Muscle layer of colon (tissue), 2 donors: ENCODE measurements around the gene FGF1.

Experiments used
- H3K27ac ChIP-seq: one replicate; pipeline ENCODE4 v1.7.0; 2013; ENCODE audit warnings: low read depth, mild to moderate bottlenecking, low read length, moderate library complexity
- H3K27me3 ChIP-seq, 2 donors: one replicate each; pipeline ENCODE4 v1.7.0; 2013; ENCODE audit warnings: low read length in 2 of 2, mild to moderate bottlenecking in 2 of 2; ENCODE audit not compliant: insufficient read depth in 2 of 2, control insufficient read depth in 1 of 2
- H3K36me3 ChIP-seq: one replicate; pipeline ENCODE4 v1.7.0; 2013; ENCODE audit warnings: mild to moderate bottlenecking, low read length; ENCODE audit not compliant: insufficient read depth
- H3K4me1 ChIP-seq: one replicate; pipeline ENCODE4 v1.7.0; 2013; ENCODE audit warnings: mild to moderate bottlenecking, low read length; ENCODE audit not compliant: insufficient read depth
- H3K4me3 ChIP-seq, 2 donors: one replicate each; pipeline ENCODE4 v1.7.0; 2013; ENCODE audit warnings: low read length in 2 of 2, low read depth in 1 of 2, mild to moderate bottlenecking in 1 of 2, moderate library complexity in 1 of 2
- H3K9ac ChIP-seq: one replicate; pipeline ENCODE4 v1.7.0; 2013; ENCODE audit warnings: low read length
- H3K9me3 ChIP-seq: one replicate; pipeline ENCODE4 v1.7.0; 2013; ENCODE audit warnings: mild to moderate bottlenecking, low read length
- donor health status: abdominal sarcoma.
- donor health status: Adenocarcinoma of cecum.

FGF1 gene

GRCh38 chr5:142694092-142694856 is 8.4 kb upstream of the FGF1 start:
- no peaks in the 10 kb centered on the region for H3K9me3 ChIP-seq
- H3K4me1 ChIP-seq: peaks cover 23% of the 10 kb centered on the region
- H3K27me3 ChIP-seq: no peaks in the 10 kb centered on the region
- H3K36me3 ChIP-seq: no peaks in the 10 kb centered on the region
- no peak overlapping the region for H3K27ac ChIP-seq
- no peak overlapping the region for H3K4me3 ChIP-seq
- no peak overlapping the region for H3K9ac ChIP-seq

DNA sequence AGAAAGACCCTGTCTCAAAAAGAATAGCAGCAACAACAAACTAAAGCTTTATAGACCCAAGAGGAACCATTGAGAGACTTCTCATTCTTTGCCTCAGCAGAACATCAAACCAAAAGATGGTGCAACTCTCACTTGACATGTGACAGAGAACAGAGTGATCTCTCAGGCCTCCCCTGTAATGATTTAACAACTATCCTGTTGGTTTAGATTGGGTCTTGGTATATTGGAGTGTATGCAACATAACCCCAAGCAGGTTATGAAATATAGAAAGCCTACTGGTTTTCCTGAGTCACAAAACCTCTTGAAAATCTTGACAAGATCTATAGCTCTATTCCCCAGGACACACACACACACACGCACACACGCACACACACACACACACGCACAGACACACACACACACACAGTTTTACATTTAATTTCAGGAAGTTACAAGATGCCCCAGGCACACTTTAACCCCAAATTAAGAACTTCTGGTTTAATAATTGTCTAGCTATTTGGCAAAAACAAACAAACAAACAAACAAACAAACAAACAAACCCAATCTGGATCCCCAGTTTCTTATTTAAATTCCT is 6.5 kb upstream of the FGF1 start:
- Histone ChIP-seq H3K9me3 (no peaks in the 10 kb centered on the region), H3K4me3 (no peak overlapping the region), H3K27me3 (no peaks in the 10 kb centered on the region), H3K4me1 (peaks cover 8% of the 10 kb centered on the region), H3K36me3 (no peaks in the 10 kb centered on the region), H3K9ac (no peak overlapping the region), H3K27ac (no peak overlapping the region)

DNA sequence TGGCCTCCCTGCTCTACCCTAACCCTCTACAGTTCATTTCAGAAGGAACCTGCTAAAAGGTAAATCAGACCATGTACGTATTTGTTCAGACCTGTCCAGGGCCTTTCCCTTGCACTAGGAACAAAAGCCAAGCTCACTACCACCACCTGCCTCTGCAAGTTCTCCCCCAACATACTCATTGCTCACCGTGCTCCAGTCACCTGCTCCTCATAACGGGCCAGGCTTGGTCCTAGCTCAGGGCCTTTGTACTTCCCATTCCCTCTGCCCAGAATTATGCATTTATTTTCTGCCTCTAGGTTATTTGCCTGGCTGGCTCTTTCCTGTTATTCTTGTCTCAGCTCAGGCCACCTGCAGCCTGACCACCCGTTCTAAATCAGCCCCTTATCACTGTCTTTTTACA is 4.8 kb upstream of the FGF1 start:
- H3K27ac ChIP-seq: no peak overlapping the region
- no peaks in the 10 kb centered on the region for H3K36me3 ChIP-seq
- no peaks in the 10 kb centered on the region for H3K27me3 ChIP-seq
- no peak overlapping the region for H3K9ac ChIP-seq
- no peak overlapping the region for H3K4me3 ChIP-seq
- no peaks in the 10 kb centered on the region for H3K9me3 ChIP-seq
- H3K4me1 ChIP-seq: peaks cover 13% of the 10 kb centered on the region

DNA sequence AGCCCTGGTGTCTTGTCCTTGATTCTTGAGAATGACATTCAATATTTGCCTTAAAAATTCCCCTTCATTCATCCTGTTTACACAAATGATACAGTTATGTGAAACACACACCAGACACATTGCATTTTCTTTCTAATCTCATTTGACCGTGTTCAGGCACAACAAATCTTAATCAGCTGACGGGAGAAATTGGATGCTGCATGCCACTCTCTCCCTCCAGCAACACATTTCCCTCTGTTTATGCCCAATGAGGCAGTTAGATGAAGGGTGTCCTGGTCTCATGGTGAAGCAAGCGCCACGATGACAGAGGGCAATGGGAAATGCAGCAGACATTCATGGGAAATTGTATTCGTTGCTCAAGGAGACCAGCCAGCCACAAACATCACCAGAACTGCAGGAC is 3.2 kb upstream of the FGF1 start:
- Histone ChIP-seq H3K27me3 (no peaks in the 10 kb centered on the region), H3K9me3 (no peaks in the 10 kb centered on the region), H3K36me3 (no peaks in the 10 kb centered on the region), H3K27ac (no peak overlapping the region), H3K9ac (no peak overlapping the region), H3K4me1 (peaks cover 29% of the 10 kb centered on the region), H3K4me3 (no peak overlapping the region)

DNA sequence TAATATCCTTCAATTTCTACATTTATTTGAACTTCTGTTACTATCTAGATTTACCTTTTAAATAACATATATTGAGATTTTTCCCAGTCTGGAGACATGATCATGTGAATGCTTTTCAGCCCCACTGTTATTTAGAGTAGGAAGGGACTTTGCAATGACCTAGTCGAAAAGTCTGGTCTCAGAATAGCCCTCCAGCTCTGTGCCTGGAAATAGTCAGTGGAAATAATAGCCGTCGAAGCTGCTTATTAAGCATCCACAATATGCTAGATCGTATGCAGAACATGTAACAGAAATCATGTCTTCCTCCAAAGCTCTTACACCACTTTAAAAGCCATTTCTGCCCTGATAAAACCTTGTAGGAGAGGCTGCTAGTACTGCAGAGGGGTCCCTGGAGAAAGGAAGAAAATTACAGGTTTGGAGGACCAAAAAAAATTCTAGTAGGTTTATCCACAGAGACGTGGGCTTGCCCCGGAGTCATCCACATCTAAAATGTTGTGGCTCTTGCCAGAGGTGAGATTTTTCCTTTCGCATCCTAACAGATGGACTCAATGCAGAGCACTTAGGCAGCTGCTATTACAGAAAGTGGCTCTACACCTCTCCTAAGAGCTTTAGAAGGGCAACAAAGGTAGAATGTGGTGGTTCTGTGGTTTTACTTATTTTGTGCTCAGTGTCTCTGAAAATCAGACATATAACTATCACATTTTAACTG is 2.5 kb upstream of the FGF1 start:
- H3K9ac ChIP-seq: no peak overlapping the region
- no peak overlapping the region for H3K27ac ChIP-seq

DNA sequence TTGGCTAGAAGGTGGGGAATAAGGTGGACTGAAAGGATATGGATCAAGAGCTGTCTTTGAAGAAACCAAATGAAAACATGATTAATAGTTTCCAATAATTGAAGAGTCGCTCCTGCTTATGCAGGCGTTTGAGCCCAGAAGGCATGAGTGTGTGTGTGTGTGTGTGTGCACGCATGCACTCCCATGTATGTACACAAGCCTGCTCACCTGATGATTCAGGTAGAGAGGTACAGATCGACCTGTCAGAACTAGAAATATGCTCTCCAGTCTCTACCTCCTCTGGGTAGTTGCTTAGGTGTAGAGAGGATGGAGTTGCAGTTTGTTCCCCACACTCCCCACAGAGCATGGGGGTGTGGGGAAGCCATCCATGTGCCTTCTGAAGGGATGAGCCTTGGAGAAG is 1.1 kb upstream of the FGF1 start:
- Histone ChIP-seq H3K27me3 (no peaks in the 10 kb centered on the region), H3K27ac (no peak overlapping the region), H3K9ac (no peak overlapping the region), H3K4me3 (peak overlapping the region in 1 of 2 donors; percentile 31), H3K9me3 (no peaks in the 10 kb centered on the region), H3K4me1 (peaks cover 30% of the 10 kb centered on the region), H3K36me3 (no peaks in the 10 kb centered on the region)

More for the DNA sequence above, 2.5 kb upstream of the FGF1 start:
- Histone ChIP-seq H3K27me3 (no peaks in the 10 kb centered on the region), H3K4me1 (peaks cover 30% of the 10 kb centered on the region), H3K9me3 (no peaks in the 10 kb centered on the region), H3K36me3 (no peaks in the 10 kb centered on the region), H3K4me3 (no peak overlapping the region)

GRCh38 chr5:142686210-142686734 is 382 bp upstream of the FGF1 start:
- peak overlapping the region; percentile 71 for H3K27ac ChIP-seq
- no peaks in the 10 kb centered on the region for H3K9me3 ChIP-seq
- no peak overlapping the region for H3K9ac ChIP-seq
- H3K4me3 ChIP-seq: peak overlapping the region in 1 of 2 donors; percentile 31
- H3K4me1 ChIP-seq: peaks cover 30% of the 10 kb centered on the region
- H3K36me3 ChIP-seq: no peaks in the 10 kb centered on the region
- no peaks in the 10 kb centered on the region for H3K27me3 ChIP-seq

GRCh38 chr5:142684508-142685041 is 1.3 kb downstream of the FGF1 start:
- Histone ChIP-seq H3K27ac (peak overlapping the region; percentile 71), H3K9me3 (no peaks in the 10 kb centered on the region), H3K4me1 (peaks cover 30% of the 10 kb centered on the region), H3K36me3 (no peaks in the 10 kb centered on the region), H3K9ac (no peak overlapping the region), H3K4me3 (no peak overlapping the region), H3K27me3 (no peaks in the 10 kb centered on the region)

GRCh38 chr5:142683881-142684505 is 1.9 kb downstream of the FGF1 start:
- no peaks in the 10 kb centered on the region for H3K9me3 ChIP-seq
- H3K27me3 ChIP-seq: no peaks in the 10 kb centered on the region
- no peak overlapping the region for H3K4me3 ChIP-seq
- peaks cover 30% of the 10 kb centered on the region for H3K4me1 ChIP-seq
- no peaks in the 10 kb centered on the region for H3K36me3 ChIP-seq
- H3K27ac ChIP-seq: no peak overlapping the region
- H3K9ac ChIP-seq: no peak overlapping the region

GRCh38 chr5:142683116-142683515 is 2.8 kb downstream of the FGF1 start:
- Histone ChIP-seq H3K4me1 (peaks cover 30% of the 10 kb centered on the region), H3K9ac (no peak overlapping the region), H3K27ac (no peak overlapping the region)

More at GRCh38 chr5:142683116-142683515, 2.8 kb downstream of the FGF1 start:
- Histone ChIP-seq H3K9me3 (no peaks in the 10 kb centered on the region), H3K4me3 (no peak overlapping the region), H3K27me3 (no peaks in the 10 kb centered on the region), H3K36me3 (no peaks in the 10 kb centered on the region)
